ENCODE measurements around the gene CHKA.

CHKA gene

GRCh38 chr11:68044145-68044813, 76.9 kb downstream of the CHKA start:
- DNase-seq (ENCODE audit: low spot score), result no peak

- DNase-seq (ENCODE audit: low spot score), result no peak
Measured at GRCh38 chr11:68043349-68044144, 77.6 kb downstream of the CHKA start.

- no peak for DNase-seq (ENCODE audit: low spot score)
Measured at GRCh38 chr11:68043029-68043348, 78.2 kb downstream of the CHKA start.

- DNase-seq (ENCODE audit: low spot score), result peak; percentile 76
Measured at GRCh38 chr11:68042219-68043028, 78.8 kb downstream of the CHKA start.

- DNase-seq (ENCODE audit: low spot score), result no peak
Measured at GRCh38 chr11:68041617-68042218, 79.5 kb downstream of the CHKA start.

GRCh38 chr11:68040957-68041591, 80.1 kb downstream of the CHKA start:
- no peak for DNase-seq (ENCODE audit: low spot score)

GRCh38 chr11:68040101-68040956, 80.9 kb downstream of the CHKA start:
- peak; percentile 100 for DNase-seq (ENCODE audit: low spot score)

GRCh38 chr11:68039526-68040086, 81.6 kb downstream of the CHKA start:
- peak; percentile 88 for DNase-seq (ENCODE audit: low spot score)

GRCh38 chr11:68038718-68039525, 82.3 kb downstream of the CHKA start, which contains the start of gene TCIRG1:
TCIRG1 (plus strand) TSS chr11:68039025; CDS start chr11:68041272, 2,247 bp downstream.
- DNase-seq (ENCODE audit: low spot score), result peak; percentile 100

GRCh38 chr11:68038226-68038717, 82.9 kb downstream of the CHKA start:
- DNase-seq (ENCODE audit: low spot score), result peak; percentile 100

GRCh38 chr11:68037411-68038225, 83.6 kb downstream of the CHKA start:
- peak; percentile 72 for DNase-seq (ENCODE audit: low spot score)

- no peak for DNase-seq (ENCODE audit: low spot score)
Measured at GRCh38 chr11:68036717-68037239, 84.4 kb downstream of the CHKA start.

- no peak for DNase-seq (ENCODE audit: low spot score)
Measured at GRCh38 chr11:68036141-68036716, 85.0 kb downstream of the CHKA start.

- DNase-seq (ENCODE audit: low spot score), result no peak
Measured at GRCh38 chr11:68035266-68035876, 85.8 kb downstream of the CHKA start.

GRCh38 chr11:68033708-68034045, 87.5 kb downstream of the CHKA start:
- DNase-seq (ENCODE audit: low spot score), result no peak

GRCh38 chr11:68032997-68033707, 88.0 kb downstream of the CHKA start:
- DNase-seq (ENCODE audit: low spot score), result no peak

- DNase-seq (ENCODE audit: low spot score), result no peak
Measured at GRCh38 chr11:68032003-68032402, 89.2 kb downstream of the CHKA start.
